ENCODE measurements around the gene SHF. TPM values are rescaled to one million over a fixed set of nuclear protein-coding genes. Genes with fewer than 3 reads are reported as not detected.

The SHF gene
- total and polyA plus RNA-seq, 2 experiments from 2014 or later, result 20.0 to 26.9 TPM

GRCh38 chr15:45150997-45151396 lies 36.8 kb downstream of the SHF start:
- TF ChIP-seq CTCF (IDR thresholded peaks at IDR 0.05; ENCODE audit: low read depth, low read length), result no peak
- DNase-seq (ENCODE audit: low read depth in 1 of 2, low spot score in 1 of 2), result no peak
- Histone ChIP-seq H3K9me3 (ENCODE audit: low read depth) (no peaks in the 10 kb centered on the region), H3K27ac (no peak overlapping the region), H3K4me1 (ENCODE audit: low read depth) (no peaks in the 10 kb centered on the region), H3K36me3 (no peaks in the 10 kb centered on the region), H3K27me3 (no peaks in the 10 kb centered on the region), H3K4me3 (no peak overlapping the region)

- H3K36me3 ChIP-seq, result no peaks in the 10 kb centered on the region
Observed at GRCh38 chr15:45150481-45150880, 37.3 kb downstream of the SHF start.

GRCh38 chr15:45149060-45149459 lies 38.7 kb downstream of the SHF start:
- Histone ChIP-seq H3K9me3 (ENCODE audit: low read depth) (no peaks in the 10 kb centered on the region), H3K4me3 (no peak overlapping the region), H3K27ac (no peak overlapping the region), H3K27me3 (peaks cover 3% of the 10 kb centered on the region), H3K4me1 (ENCODE audit: low read depth) (no peaks in the 10 kb centered on the region), H3K36me3 (no peaks in the 10 kb centered on the region)
- DNase-seq (ENCODE audit: low read depth in 1 of 2, low spot score in 1 of 2), result no peak
- TF ChIP-seq CTCF (IDR thresholded peaks at IDR 0.05; ENCODE audit: low read depth, low read length), result no peak

More at GRCh38 chr15:45150481-45150880, 37.3 kb downstream of the SHF start:
- Histone ChIP-seq H3K27me3 (no peaks in the 10 kb centered on the region), H3K27ac (no peak overlapping the region), H3K4me1 (ENCODE audit: low read depth) (no peaks in the 10 kb centered on the region), H3K9me3 (ENCODE audit: low read depth) (no peaks in the 10 kb centered on the region), H3K4me3 (no peak overlapping the region)
- no peak for TF ChIP-seq CTCF (IDR thresholded peaks at IDR 0.05; ENCODE audit: low read depth, low read length)
- no peak for DNase-seq (ENCODE audit: low read depth in 1 of 2, low spot score in 1 of 2)

- H3K4me1 ChIP-seq (ENCODE audit: low read depth), result no peaks in the 10 kb centered on the region
- DNase-seq (ENCODE audit: low read depth in 1 of 2, low spot score in 1 of 2), result no peak
- no peak for TF ChIP-seq CTCF (IDR thresholded peaks at IDR 0.05; ENCODE audit: low read depth, low read length)
- peaks cover 3% of the 10 kb centered on the region for H3K27me3 ChIP-seq
- no peaks in the 10 kb centered on the region for H3K36me3 ChIP-seq
- no peak overlapping the region for H3K4me3 ChIP-seq
- no peak overlapping the region for H3K27ac ChIP-seq
- H3K9me3 ChIP-seq (ENCODE audit: low read depth), result no peaks in the 10 kb centered on the region
Observed at GRCh38 chr15:45148076-45149059, 39.4 kb downstream of the SHF start.

GRCh38 chr15:45147606-45148005 lies 40.2 kb downstream of the SHF start:
- Histone ChIP-seq H3K9me3 (ENCODE audit: low read depth) (no peaks in the 10 kb centered on the region), H3K4me3 (no peak overlapping the region), H3K27ac (no peak overlapping the region), H3K4me1 (ENCODE audit: low read depth) (no peaks in the 10 kb centered on the region), H3K36me3 (no peaks in the 10 kb centered on the region), H3K27me3 (peaks cover 3% of the 10 kb centered on the region)
- no peak for TF ChIP-seq CTCF (IDR thresholded peaks at IDR 0.05; ENCODE audit: low read depth, low read length)
- DNase-seq (ENCODE audit: low read depth in 1 of 2, low spot score in 1 of 2), result no peak
